GM13976 (cell line): ENCODE results near the gene PARP3.

Source experiments
- DNase-seq: peaks from one replicate; pipeline ENCODE4 v3.0.0; 2012; ENCODE audit warnings: low spot score
- CTCF ChIP-seq: IDR thresholded peaks from 2 replicates; pipeline ENCODE4 v1.5.1; 2012; ENCODE audit warnings: borderline replicate concordance, mild to moderate bottlenecking; ENCODE audit not compliant: insufficient read depth; ENCODE audit errors: extremely low read depth, missing control alignments, control extremely low read depth
- in situ Hi-C: fragments of 300-500 bp; cut with MboI; formaldehyde crosslinking; loops from one replicate; pipeline ENCODE4 v1.12.0; 2022; ENCODE audit warnings: low sequenced_read_pairs, mixed read lengths, inconsistent platforms; ENCODE audit not compliant: unreplicated experiment

The PARP3 gene

GRCh38 chr3:51934991-51935885, 6.9 kb upstream of the PARP3 start:
- DNase-seq: peak; percentile 18
- TF ChIP-seq CTCF: no peak
- in situ Hi-C loops: no loop called here

- in situ Hi-C loops: no loop called here
- no peak for TF ChIP-seq CTCF
- no peak for DNase-seq
Measured at GRCh38 chr3:51935886-51936755, 6.0 kb upstream of the PARP3 start.

- peak; percentile 20 for DNase-seq
- in situ Hi-C loops: no loop called here
- TF ChIP-seq CTCF: no peak
Measured at GRCh38 chr3:51937014-51937413, 5.1 kb upstream of the PARP3 start.

- peak; percentile 18 for DNase-seq
- no peak for TF ChIP-seq CTCF
- in situ Hi-C loops: no loop called here
Measured at GRCh38 chr3:51937611-51938450, 4.3 kb upstream of the PARP3 start.

- no peak for TF ChIP-seq CTCF
- no peak for DNase-seq
- in situ Hi-C loops: no loop called here
Measured at GRCh38 chr3:51938780-51939425, 3.3 kb upstream of the PARP3 start.
